Activated naive CD4-positive, alpha-beta T cell treated with anti-CD3 and anti-CD28 coated beads, Interleukin-2, amount 50 U/mL, for 24 hours (primary cell): Measurements from ENCODE around the gene KCNAB1.

Source experiments
- H3K27ac Mint-ChIP-seq: one replicate; pipeline ENCODE4 v1.8.0; 2021; ENCODE audit warnings: mild to moderate bottlenecking, mixed read lengths
- H3K27me3 Mint-ChIP-seq: one replicate; pipeline ENCODE4 v1.8.0; 2021; ENCODE audit warnings: mixed read lengths
- H3K36me3 Mint-ChIP-seq: one replicate; pipeline ENCODE4 v1.8.0; 2021; ENCODE audit warnings: mixed read lengths
- H3K4me1 Mint-ChIP-seq: one replicate; pipeline ENCODE4 v1.8.0; 2021; ENCODE audit warnings: mixed read lengths
- H3K4me3 Mint-ChIP-seq: one replicate; pipeline ENCODE4 v1.8.0; 2021; ENCODE audit warnings: mild to moderate bottlenecking, mixed read lengths
- H3K9me3 Mint-ChIP-seq: one replicate; pipeline ENCODE4 v1.8.0; 2021; ENCODE audit warnings: mixed read lengths

The KCNAB1 gene

DNA sequence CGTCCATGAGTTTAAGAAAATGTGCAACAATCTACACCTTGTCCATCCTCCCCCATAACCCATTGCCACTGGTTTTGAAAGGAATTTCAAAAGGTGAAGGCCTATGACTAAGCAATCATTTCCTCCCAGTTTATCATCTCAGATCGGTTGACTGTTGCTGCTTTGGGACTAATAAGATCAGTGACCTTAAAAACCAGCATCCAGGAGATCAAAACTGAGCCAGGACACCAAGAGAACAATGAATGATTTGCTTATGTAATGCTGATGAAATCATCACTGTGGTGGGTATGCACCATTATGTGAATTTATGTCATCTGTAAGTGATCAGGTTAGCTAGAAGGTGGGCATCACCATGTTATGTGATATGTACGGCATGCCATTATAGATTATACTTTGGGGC lies 239.0 kb downstream of the KCNAB1 start:
- H3K36me3 Mint-ChIP-seq = no peaks in the 10 kb centered on the region
- no peaks in the 10 kb centered on the region for H3K4me1 Mint-ChIP-seq
- H3K27me3 Mint-ChIP-seq = peaks cover 14% of the 10 kb centered on the region
- H3K9me3 Mint-ChIP-seq = no peaks in the 10 kb centered on the region
- H3K4me3 Mint-ChIP-seq = no peak overlapping the region
- no peak overlapping the region for H3K27ac Mint-ChIP-seq

DNA sequence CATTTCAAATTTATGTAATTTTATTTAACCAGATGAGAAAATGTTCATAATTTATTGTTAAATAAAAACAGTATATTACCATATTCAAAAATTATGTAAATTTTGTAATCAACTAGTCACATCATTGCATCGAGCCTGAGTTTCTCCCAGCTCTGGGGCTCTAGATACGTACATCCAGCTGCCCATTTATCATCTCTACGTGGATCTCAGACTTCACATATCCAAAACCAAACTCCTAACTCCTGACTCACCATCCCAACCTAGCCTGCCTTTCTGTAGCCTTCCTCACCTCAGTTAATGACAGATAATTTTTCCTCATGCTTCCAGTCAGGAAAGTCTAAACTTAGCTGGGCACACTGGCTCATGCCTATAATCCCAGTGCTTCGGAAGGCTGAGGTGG lies 239.7 kb downstream of the KCNAB1 start:
- H3K4me1 Mint-ChIP-seq = no peaks in the 10 kb centered on the region
- H3K27ac Mint-ChIP-seq = no peak overlapping the region
- H3K27me3 Mint-ChIP-seq = peaks cover 12% of the 10 kb centered on the region
- H3K4me3 Mint-ChIP-seq = no peak overlapping the region
- no peaks in the 10 kb centered on the region for H3K36me3 Mint-ChIP-seq
- H3K9me3 Mint-ChIP-seq = no peaks in the 10 kb centered on the region

DNA sequence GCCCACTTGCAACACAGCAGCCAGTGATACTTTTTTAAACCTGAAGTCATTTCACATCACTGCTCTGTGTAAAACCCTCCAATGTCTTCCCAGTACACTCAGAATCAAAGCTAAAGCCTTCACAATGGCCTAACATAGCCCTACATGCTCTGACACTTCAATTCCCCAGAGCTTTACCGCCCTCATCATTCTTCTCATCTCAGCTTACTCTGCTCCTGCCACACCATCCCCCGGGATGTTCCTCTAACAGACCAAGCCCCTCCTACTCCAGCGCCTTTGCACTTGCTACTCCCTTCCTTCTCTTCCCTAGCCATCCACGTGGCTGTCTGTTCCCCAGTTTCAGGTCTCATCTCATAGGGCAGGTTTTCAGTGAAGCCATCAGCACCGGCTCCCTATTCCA lies 240.6 kb downstream of the KCNAB1 start:
- H3K36me3 Mint-ChIP-seq = no peaks in the 10 kb centered on the region
- H3K9me3 Mint-ChIP-seq = no peaks in the 10 kb centered on the region
- no peaks in the 10 kb centered on the region for H3K4me1 Mint-ChIP-seq
- H3K27me3 Mint-ChIP-seq = peaks cover 12% of the 10 kb centered on the region
- H3K4me3 Mint-ChIP-seq = no peak overlapping the region
- no peak overlapping the region for H3K27ac Mint-ChIP-seq

DNA sequence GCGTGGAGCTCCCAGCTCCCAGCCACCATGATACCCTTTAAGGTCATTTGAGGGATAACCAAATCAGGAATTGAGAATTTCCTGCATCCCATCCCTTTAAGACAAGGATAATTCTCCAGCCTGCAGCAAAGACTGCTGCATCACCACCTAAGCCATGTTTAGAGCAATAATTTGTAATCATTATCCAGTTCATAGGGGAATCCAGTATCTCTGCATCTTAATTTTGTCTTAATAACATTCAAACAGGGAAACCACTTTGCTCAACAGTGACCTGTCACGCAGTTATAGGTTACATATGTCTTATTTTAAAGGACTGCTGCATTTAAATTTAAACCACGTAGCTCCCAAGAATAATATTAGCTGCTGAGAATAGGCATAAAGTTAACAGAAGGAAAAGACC lies 246.2 kb downstream of the KCNAB1 start:
- Mint-ChIP-seq H3K4me3 (no peak overlapping the region), H3K27me3 (peaks cover 6% of the 10 kb centered on the region), H3K9me3 (no peaks in the 10 kb centered on the region), H3K4me1 (no peaks in the 10 kb centered on the region), H3K36me3 (no peaks in the 10 kb centered on the region), H3K27ac (no peak overlapping the region)

DNA sequence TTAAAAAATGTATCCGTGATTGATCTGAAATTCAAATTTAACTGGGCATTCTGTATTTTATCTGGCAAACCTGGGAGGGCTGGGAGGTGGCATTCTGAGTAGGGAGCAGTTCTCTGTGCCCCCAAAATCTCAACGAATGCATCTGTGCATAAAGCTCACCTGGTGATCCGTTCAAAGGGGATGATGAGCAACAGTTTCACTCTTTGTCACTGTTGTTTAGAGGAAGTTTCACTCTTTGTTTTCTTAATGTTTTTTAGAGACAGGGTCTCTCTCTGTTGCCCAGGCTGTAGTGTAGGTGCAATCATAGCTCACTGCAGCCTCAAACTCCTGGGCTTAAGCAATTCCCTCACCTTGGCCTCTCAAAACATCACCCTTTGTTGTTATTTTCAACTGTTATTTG lies 247.8 kb downstream of the KCNAB1 start:
- Mint-ChIP-seq H3K4me1 (no peaks in the 10 kb centered on the region), H3K36me3 (no peaks in the 10 kb centered on the region), H3K27me3 (peaks cover 6% of the 10 kb centered on the region), H3K27ac (no peak overlapping the region), H3K4me3 (no peak overlapping the region), H3K9me3 (no peaks in the 10 kb centered on the region)

DNA sequence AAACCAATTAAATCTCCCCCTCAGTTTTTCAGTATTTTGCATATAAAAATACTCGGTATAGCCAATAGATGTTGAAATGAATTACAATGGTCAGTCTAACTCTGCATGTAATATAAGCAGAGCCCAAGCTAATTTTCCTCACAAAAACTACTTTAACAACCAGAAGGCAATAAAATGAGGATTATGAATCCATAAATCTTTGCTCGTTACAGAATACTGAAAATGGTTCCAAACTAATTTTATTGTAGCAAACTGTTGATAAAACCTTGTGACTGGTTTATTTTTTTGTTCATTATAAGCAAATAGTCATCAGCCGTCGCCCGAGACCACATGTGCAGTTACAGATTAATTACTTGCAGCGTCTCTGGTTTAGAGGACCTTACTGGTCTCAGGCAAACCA lies 251.3 kb downstream of the KCNAB1 start:
- Mint-ChIP-seq H3K36me3 (no peaks in the 10 kb centered on the region), H3K27ac (no peak overlapping the region), H3K4me3 (no peak overlapping the region), H3K9me3 (no peaks in the 10 kb centered on the region), H3K4me1 (no peaks in the 10 kb centered on the region), H3K27me3 (peaks cover 5% of the 10 kb centered on the region)

DNA sequence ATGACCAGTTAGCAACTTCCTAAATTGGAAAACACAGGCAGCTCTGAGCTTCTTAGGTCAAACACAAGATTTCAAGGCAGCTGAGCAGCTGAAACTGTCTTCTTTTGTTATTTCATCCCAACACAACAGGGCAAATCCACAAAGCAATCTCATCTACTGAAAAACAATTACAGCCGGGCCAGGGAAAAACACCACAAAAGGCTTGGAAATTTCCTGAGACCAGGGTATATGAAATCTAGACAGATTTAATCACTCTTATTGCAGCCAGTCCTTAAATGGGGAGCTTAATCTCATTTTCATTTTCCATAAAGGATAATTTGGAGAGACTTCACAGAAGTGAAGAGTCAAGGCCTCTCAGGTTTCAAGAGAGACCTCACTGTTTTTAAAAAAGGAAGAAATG lies 252.7 kb downstream of the KCNAB1 start:
- Mint-ChIP-seq H3K27me3 (peaks cover 5% of the 10 kb centered on the region), H3K4me3 (no peak overlapping the region), H3K9me3 (no peaks in the 10 kb centered on the region), H3K27ac (no peak overlapping the region), H3K36me3 (no peaks in the 10 kb centered on the region), H3K4me1 (no peaks in the 10 kb centered on the region)

DNA sequence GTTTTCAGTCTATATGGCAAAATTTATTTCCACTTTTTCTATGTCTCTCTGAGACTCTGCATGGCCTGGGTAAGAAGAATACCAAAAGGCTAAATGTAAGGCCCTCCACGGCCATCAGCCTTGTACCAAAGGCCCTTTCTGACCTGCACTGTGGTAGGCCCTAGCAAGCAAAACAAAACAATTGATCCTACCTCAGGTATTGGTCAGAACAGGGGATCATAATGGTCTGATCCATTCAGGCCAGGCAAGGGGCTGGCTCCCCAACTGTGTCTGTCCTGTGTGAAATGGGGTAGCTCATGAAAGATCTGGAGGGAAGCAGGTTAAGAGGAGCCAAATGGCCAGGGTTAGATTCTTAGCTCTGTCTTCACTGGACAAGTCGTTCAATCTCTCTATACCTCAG lies 253.3 kb downstream of the KCNAB1 start:
- Mint-ChIP-seq H3K27ac (no peak overlapping the region), H3K4me3 (no peak overlapping the region), H3K36me3 (no peaks in the 10 kb centered on the region)

DNA sequence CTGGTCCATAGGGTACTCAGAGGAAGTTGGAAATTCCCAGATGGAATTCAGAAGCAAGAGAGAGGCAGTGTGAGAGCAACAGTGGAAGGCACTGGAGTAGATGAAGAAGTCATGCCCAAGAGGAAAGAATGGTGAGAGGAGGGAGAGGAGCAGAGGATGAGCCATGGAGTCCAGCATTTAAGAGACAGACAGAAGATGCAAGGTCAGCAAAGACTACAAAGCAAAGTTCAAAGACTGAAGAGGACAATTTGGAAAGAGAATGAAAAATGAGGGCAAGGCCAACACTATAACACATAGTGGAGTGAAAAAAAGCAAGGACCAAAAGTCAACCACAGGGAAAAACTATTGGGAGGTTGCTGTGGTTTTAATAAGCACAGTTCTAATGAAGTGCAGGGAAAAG lies 255.8 kb downstream of the KCNAB1 start:
- Mint-ChIP-seq H3K4me3 (no peak overlapping the region), H3K27me3 (peaks cover 2% of the 10 kb centered on the region), H3K9me3 (no peaks in the 10 kb centered on the region), H3K27ac (no peak overlapping the region), H3K36me3 (no peaks in the 10 kb centered on the region), H3K4me1 (no peaks in the 10 kb centered on the region)

More for the DNA sequence above, 253.3 kb downstream of the KCNAB1 start:
- H3K27me3 Mint-ChIP-seq = peaks cover 4% of the 10 kb centered on the region
- no peaks in the 10 kb centered on the region for H3K9me3 Mint-ChIP-seq
- no peaks in the 10 kb centered on the region for H3K4me1 Mint-ChIP-seq

DNA sequence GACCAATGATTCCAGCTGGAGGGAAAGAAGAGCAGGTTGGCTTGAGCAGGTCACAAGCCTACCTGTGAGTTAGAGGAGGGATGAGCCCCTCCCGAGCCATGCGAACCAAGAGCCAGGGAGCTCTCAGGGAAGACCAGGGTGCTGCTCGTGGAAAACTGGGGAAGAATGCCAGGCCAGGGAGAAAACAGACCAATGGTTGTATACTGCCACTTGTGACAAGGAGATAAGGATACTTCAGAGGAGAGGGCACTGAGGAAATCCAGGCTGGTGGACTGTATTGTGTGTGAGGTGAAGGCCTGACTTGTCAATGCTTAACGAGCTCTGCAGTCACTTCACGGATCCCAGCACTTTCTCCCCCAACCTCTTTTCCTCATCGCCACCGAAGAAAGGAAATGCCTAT lies 256.9 kb downstream of the KCNAB1 start:
- H3K9me3 Mint-ChIP-seq = no peaks in the 10 kb centered on the region
- H3K27ac Mint-ChIP-seq = no peak overlapping the region
- no peaks in the 10 kb centered on the region for H3K36me3 Mint-ChIP-seq
- peaks cover 2% of the 10 kb centered on the region for H3K27me3 Mint-ChIP-seq
- no peak overlapping the region for H3K4me3 Mint-ChIP-seq
- no peaks in the 10 kb centered on the region for H3K4me1 Mint-ChIP-seq

DNA sequence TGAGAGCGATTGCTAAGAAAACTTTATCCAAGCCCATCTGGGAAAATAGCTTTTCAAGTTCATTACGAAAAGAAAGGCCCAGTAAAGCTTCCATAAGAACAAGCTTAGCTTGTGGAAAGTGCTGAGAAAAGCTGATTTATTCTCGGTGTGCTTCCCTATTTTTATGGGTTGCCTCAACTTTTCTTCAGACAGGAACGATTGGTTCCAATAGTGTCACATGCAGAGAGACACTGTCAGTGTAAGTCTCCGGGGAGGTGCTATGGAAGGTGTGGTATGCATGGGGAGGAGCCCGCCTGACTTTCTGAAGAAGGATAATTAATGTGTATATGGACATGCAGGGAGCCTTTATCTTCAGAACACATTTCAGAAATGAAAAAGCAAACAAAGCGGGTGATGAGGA lies 257.3 kb downstream of the KCNAB1 start:
- Mint-ChIP-seq H3K27ac (no peak overlapping the region), H3K27me3 (peaks cover 2% of the 10 kb centered on the region), H3K36me3 (no peaks in the 10 kb centered on the region), H3K9me3 (no peaks in the 10 kb centered on the region), H3K4me3 (no peak overlapping the region), H3K4me1 (no peaks in the 10 kb centered on the region)

DNA sequence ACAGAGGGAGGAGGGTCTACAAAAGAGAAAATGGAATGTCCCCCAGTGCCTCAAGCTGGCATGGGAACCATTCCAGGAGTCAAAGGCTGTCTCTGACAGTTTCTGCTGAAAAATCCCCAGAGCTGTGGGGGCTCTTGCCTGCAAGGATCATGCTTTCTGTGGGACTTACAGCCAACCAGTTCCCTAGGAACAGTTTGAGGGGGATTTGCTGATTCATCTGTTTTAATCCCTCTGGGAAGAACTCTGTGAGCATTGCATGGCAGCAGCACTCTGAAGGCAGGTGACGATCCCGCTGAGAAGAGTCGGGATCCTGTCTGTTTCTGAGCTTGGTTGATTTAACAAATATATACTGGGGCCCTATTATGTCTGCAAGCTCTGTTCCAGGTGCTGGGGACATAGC lies 258.5 kb downstream of the KCNAB1 start:
- H3K4me1 Mint-ChIP-seq = no peaks in the 10 kb centered on the region
- H3K27me3 Mint-ChIP-seq = peaks cover 3% of the 10 kb centered on the region
- H3K27ac Mint-ChIP-seq = no peak overlapping the region
- no peaks in the 10 kb centered on the region for H3K36me3 Mint-ChIP-seq
- no peaks in the 10 kb centered on the region for H3K9me3 Mint-ChIP-seq
- no peak overlapping the region for H3K4me3 Mint-ChIP-seq

DNA sequence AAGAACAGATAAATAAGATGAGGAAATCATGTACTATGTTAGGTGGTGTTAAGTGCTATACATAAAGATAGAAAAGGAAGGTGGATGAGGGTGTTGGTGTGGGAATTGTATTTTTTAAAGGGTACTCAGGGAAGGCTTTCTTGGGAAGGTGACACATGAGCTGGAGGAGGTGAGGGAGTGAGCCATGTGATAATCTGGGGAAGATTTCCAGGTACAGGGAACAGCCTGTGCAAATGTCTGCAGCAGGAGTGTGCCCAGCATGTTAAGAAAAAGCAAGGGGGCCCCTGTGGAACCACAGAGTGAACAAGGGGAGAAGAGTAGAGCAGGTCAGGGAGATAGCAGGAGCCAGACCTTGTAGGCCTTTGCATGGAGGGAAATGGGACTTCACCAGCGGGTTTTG lies 258.9 kb downstream of the KCNAB1 start:
- no peak overlapping the region for H3K4me3 Mint-ChIP-seq
- no peaks in the 10 kb centered on the region for H3K4me1 Mint-ChIP-seq
- peaks cover 2% of the 10 kb centered on the region for H3K27me3 Mint-ChIP-seq
- no peak overlapping the region for H3K27ac Mint-ChIP-seq
- no peaks in the 10 kb centered on the region for H3K9me3 Mint-ChIP-seq
- no peaks in the 10 kb centered on the region for H3K36me3 Mint-ChIP-seq

DNA sequence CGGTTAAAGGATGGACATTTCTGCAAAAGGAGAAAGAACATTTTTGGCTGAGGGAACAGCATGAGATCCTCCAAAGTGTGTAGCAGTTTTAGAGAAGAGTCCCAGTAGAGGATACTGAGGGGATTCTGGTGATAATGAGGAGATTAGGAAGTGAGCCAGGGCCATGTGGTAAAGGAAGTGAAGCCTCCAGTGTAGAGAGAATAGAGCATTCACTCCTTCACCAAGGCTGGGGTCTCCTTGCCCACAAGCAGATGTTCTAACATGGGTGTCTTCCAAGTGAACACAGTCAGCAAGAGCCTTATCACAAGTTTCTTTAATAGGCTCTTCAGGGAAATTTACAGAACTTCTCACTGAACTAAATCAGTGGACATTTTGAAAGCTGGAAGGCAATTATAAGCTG lies 260.9 kb downstream of the KCNAB1 start:
- no peaks in the 10 kb centered on the region for H3K4me1 Mint-ChIP-seq
- peaks cover 5% of the 10 kb centered on the region for H3K27me3 Mint-ChIP-seq
- H3K9me3 Mint-ChIP-seq = no peaks in the 10 kb centered on the region
- no peak overlapping the region for H3K4me3 Mint-ChIP-seq
- H3K27ac Mint-ChIP-seq = no peak overlapping the region
- H3K36me3 Mint-ChIP-seq = no peaks in the 10 kb centered on the region

DNA sequence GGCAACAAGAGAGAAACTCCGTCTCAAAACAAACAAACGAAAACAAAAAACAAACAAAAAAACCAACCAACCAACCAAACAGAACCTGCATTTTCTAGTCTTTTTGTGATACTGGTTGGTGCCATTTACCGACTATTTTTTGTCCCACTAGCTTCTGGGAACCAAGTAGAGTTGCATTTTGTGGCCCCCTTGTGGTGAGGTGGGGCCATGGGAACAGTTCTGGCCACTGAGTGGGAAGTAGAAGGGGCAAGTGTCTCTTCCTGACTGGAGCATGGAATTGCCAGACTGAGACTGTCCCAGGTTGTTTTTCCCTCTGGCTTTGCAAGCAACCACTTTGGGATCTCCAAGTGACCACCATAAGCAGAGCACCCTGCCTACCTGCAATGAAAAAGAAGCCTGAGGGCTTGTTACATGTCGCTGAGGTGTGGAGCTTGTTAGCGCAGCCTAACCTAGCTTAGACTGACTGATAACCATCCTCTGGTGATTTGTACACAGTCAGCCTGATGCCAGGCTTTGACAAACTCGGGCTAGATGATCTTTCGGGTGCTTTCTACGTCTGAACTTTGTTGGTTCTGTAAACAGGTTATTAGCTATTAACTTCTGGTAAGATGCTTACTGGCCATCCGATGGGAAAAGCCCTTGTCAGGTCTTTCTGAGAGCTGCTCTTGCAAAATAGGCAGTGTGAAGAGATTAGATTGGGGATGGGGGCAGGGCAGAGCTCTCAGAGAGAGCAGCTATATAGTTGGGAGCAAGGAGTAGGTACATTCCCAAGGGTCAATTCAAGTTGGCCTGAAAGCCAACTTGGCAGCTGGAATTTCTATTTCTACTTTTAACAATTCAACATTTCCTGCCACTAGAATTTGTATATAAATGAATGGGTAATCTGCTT lies 262.3 kb downstream of the KCNAB1 start:
- Mint-ChIP-seq H3K4me3 (no peak overlapping the region), H3K4me1 (no peaks in the 10 kb centered on the region), H3K27me3 (peaks cover 5% of the 10 kb centered on the region), H3K36me3 (no peaks in the 10 kb centered on the region), H3K27ac (no peak overlapping the region), H3K9me3 (no peaks in the 10 kb centered on the region)

DNA sequence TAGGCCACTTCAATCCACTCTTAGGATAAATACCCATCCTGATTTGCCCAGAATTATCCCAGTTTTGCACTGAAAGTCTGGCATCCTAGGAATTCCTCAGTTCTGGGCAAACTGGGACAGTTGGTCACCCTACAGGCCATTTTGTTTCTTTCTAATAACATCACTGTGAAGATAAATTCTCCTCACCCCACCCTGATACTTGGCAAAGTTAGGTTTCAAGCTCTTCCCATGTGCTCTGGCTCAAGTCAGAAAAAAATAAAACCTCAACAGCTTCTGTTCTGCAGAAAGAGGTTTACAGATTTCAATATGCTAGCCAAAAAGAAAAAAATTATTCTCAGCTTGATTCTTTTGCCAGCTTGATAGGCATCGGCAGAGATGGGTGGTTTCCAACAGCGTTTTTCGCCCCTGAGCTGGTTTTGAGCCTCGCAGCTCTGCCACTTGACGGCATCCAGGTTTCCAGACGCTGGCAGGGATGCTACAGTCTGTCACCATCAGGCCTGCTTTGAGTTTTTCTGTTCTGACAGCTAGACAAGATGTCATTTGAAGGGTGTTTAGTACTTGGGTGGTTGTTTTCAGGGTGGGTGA lies 263.2 kb downstream of the KCNAB1 start:
- Mint-ChIP-seq H3K4me1 (no peaks in the 10 kb centered on the region), H3K4me3 (no peak overlapping the region), H3K9me3 (no peaks in the 10 kb centered on the region), H3K36me3 (no peaks in the 10 kb centered on the region), H3K27ac (no peak overlapping the region), H3K27me3 (peaks cover 5% of the 10 kb centered on the region)
